H1 (cell line): ENCODE data around the gene UBR1. TPM values are rescaled to one million over a fixed set of nuclear protein-coding genes. Genes with fewer than 3 reads are reported as not detected.

Source experiments
- BACH1 ChIP-seq: IDR thresholded peaks from 2 replicates; pipeline ENCODE4 v1.6.1; 2012; ENCODE audit warnings: low read length, improper control_type of control experiment
- CHD1 ChIP-seq: IDR thresholded peaks from 2 replicates; pipeline ENCODE4 v1.6.1; 2012; ENCODE audit warnings: low read depth, low read length, improper control_type of control experiment
- CHD2 ChIP-seq: IDR thresholded peaks from 2 replicates; pipeline ENCODE4 v1.6.1; 2012; ENCODE audit warnings: low read length, improper control_type of control experiment
- KDM5A ChIP-seq: fragments of 200-600 bp; IDR thresholded peaks from 2 replicates; pipeline ENCODE4 v1.7.1; 2012; ENCODE audit warnings: mild to moderate bottlenecking, low read length, inconsistent platforms, mixed read lengths
- POLR2AphosphoS5 ChIP-seq: IDR thresholded peaks from 2 replicates; pipeline ENCODE4 v1.6.1; 2011; ENCODE audit warnings: low read depth, low read length
- polyA plus RNA-seq, 7 experiments: library from polyadenylated mRNA; depleted of rRNA in 3 of 7; stranded (reverse) in 5 of 7; unstranded in 2 of 7; fragments of >200 nt in 5 of 7; fragments of 200-250 nt in 2 of 7; gene quantifications; 1 replicate in 5 of 7; 2 replicates in 1 of 7; 4 replicates in 1 of 7; pipeline versions ENCODE4 v1.2.1 to v1.2.3, GENCODE V29; 2011 to 2013; ENCODE audit warnings: missing spikeins in 2 of 7, mixed read lengths in 2 of 7
- total RNA-seq: library from RNA; stranded (reverse); fragmentation: NEBNext Ultra II Directional; extraction: Animal tissue kit (Norgen Biotek cat#: 25700); gene quantifications from 2 replicates; pipeline ENCODE4 v1.2.1, GENCODE V29; 2021
- TF ChIP-seq, protein P1 (sequence below): IDR thresholded peaks from 2 replicates; pipeline ENCODE4 v1.6.1; 2011; ENCODE audit warnings: low read length, improper control_type of control experiment

The UBR1 gene
- total and polyA plus RNA-seq, 2 of the 8 experiments (the other 6 are each of a cell fraction or from before 2014, with no cell fraction given): 3.7 to 18.7 TPM

GRCh38 chr15:43118829-43119228 is 13.0 kb upstream of the UBR1 start (continued):
- TF ChIP-seq, protein P1, sequence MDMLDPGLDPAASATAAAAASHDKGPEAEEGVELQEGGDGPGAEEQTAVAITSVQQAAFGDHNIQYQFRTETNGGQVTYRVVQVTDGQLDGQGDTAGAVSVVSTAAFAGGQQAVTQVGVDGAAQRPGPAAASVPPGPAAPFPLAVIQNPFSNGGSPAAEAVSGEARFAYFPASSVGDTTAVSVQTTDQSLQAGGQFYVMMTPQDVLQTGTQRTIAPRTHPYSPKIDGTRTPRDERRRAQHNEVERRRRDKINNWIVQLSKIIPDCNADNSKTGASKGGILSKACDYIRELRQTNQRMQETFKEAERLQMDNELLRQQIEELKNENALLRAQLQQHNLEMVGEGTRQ: no peak
- TF ChIP-seq BACH1 (no peak), CHD2 (no peak), POLR2AphosphoS5 (no peak), CHD1 (no peak), KDM5A (no peak)
- TF ChIP-seq, all 59 proteins: peak for 0
